Measurements from ENCODE around the gene KLK14. TPM values are rescaled to one million over a fixed set of nuclear protein-coding genes. Genes with fewer than 3 reads are reported as not detected.

KLK14 gene
- total and polyA plus RNA-seq, 10 of the 15 experiments (the other 5 are each of a cell fraction or from before 2014, with no cell fraction given): not detected

- H3K4me1 ChIP-seq (ENCODE audit: control insufficient read depth, insufficient read depth, low read length): no peaks in the 10 kb centered on the region
- POLR2A ChIA-PET: no interaction called here
- in situ Hi-C loops (cut with MboI): no loop called here
Measured at GRCh38 chr19:51040151-51040550, 42.5 kb downstream of the KLK14 start.

More at GRCh38 chr19:51040151-51040550, 42.5 kb downstream of the KLK14 start:
- Histone ChIP-seq H3K36me3 (ENCODE audit: control insufficient read depth in 2 of 2, insufficient read depth in 2 of 2, low read length in 1 of 2) (no peaks in the 10 kb centered on the region), H3K9ac (ENCODE audit: control insufficient read depth, insufficient read depth, low read length) (no peak overlapping the region), H2AFZ (ENCODE audit: control insufficient read depth, low read depth, low read length) (no peak overlapping the region), H3K4me2 (ENCODE audit: control insufficient read depth, insufficient read depth) (no peak overlapping the region), H3K27ac (ENCODE audit: control insufficient read depth, insufficient read depth) (no peak overlapping the region), H4K20me1 (ENCODE audit: control insufficient read depth, insufficient read depth) (no peaks in the 10 kb centered on the region), H3K79me2 (ENCODE audit: control insufficient read depth, insufficient read depth, low read length) (no peaks in the 10 kb centered on the region), H3K4me3 (no peak overlapping the region), H3K27me3 (replicated peaks in 1 of 2; ENCODE audit: control insufficient read depth in 2 of 2, insufficient read depth in 2 of 2, low read length in 1 of 2) (no peaks in the 10 kb centered on the region), H3K9me3 (replicated peaks; ENCODE audit: control insufficient read depth, insufficient read depth, low read length) (no peaks in the 10 kb centered on the region)
- intact Hi-C loops (cut with micrococcal nuclease; ENCODE audit: unreplicated experiment): no loop called here
- FAIRE-seq (no peak), ATAC-seq (no peak), DNase-seq (ENCODE audit: low read depth, low spot score) (no peak)
- BruUV-seq (replicated peaks): no TSS peak
- WGBS (ENCODE audit: insufficient coverage, insufficient replicate concordance, low lambda C conversion rate, missing lambda C conversion rate): 70% methylated on average over 6 of the region's 6 CpGs
- RAD21 ChIA-PET (ENCODE audit: unreplicated experiment): no interaction called here
- SMC1A ChIA-PET (ENCODE audit: uncharacterized antibody, unreplicated experiment): no interaction called here
- TF ChIP-seq E2F4 (IDR thresholded peaks at IDR 0.05; ENCODE audit: low read depth, low read length) (no peak), REST (IDR thresholded peaks at IDR 0.05; ENCODE audit: low read depth, low read length) (no peak), ELK1 (IDR thresholded peaks at IDR 0.05; ENCODE audit: low read depth, low read length) (no peak), HDGF (IDR thresholded peaks at IDR 0.05) (no peak), POLR2AphosphoS2 (IDR thresholded peaks at IDR 0.05; ENCODE audit: low read depth, low read length) (no peak)
- CTCF ChIA-PET: no interaction called here
